ENCODE measurements around the gene SLC16A3.

GRCh38 chr17:82270651-82271050, 41.8 kb downstream of the SLC16A3 start:
- TF ChIP-seq CTCF (IDR thresholded peaks at IDR 0.05) (no peak), POLR2A (IDR thresholded peaks at IDR 0.05) (no peak)
